Stimulated activated CD4-positive, alpha-beta T cell treated with anti-CD3 and anti-CD28 coated beads, Interleukin-15, amount 100 ng/mL, for 1 hour (primary cell): ENCODE results near the gene IL17B.

Experiments
- DNase-seq, 2 donors: peaks; one replicate each; pipeline ENCODE4 v3.0.0-alpha.2; 2020; ENCODE audit warnings: low read depth in 1 of 2, low spot score in 1 of 2

IL17B gene

GRCh38 chr5:149379177-149379761 is at the start of gene IL17B:
Gene IL17B, minus strand, starts transcription at chr5:149379292. Its CDS starts 67 bp downstream, at chr5:149379225.
- no peak for DNase-seq

DNA sequence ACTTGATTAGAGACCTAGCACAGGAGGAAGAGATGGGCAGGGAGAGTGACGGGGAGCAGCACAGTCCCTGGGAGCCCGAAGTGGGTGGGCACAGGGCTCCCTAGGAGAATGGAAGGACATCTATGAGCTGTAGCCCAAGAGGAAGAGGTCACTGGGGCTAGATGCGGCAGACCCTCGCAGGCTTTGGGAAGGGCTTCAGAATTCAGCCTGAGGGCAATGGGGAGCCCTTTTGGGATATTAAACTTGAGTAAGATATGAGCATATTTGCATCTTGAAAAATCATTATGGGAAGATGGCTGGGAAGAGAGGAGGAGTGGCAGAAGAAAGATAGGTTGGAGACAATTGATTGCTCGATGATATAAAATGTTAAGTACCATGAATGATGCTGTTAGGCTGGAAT is 48.9 kb upstream of the IL17B start:
- no peak for DNase-seq

- DNase-seq = no peak
Observed at GRCh38 chr5:149427374-149427773, 48.3 kb upstream of the IL17B start.

- no peak for DNase-seq
Observed at GRCh38 chr5:149426931-149427330, 47.8 kb upstream of the IL17B start.

DNA sequence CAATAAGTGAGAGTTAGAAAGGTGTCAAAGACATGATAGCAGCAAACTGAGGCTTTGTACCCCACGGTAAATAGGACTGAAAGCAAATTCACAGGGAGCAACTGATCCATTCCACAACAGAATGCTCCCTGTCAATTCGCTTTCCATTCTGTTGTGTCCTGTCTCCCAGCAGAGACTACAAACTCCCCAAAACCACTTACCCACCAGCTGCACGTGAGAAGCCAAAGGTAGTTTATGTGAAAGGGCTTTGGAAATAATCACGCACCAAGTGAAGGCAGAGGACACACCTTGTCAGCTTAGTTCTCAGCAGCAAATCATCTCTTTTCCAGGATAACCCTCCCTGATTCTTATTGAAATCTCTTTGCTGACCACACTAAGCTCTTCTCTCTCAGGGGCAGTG is 46.6 kb upstream of the IL17B start:
- DNase-seq = no peak

- DNase-seq = no peak
Observed at GRCh38 chr5:149424371-149425315, 45.6 kb upstream of the IL17B start.

GRCh38 chr5:149423794-149424268 is 44.7 kb upstream of the IL17B start:
- no peak for DNase-seq

DNA sequence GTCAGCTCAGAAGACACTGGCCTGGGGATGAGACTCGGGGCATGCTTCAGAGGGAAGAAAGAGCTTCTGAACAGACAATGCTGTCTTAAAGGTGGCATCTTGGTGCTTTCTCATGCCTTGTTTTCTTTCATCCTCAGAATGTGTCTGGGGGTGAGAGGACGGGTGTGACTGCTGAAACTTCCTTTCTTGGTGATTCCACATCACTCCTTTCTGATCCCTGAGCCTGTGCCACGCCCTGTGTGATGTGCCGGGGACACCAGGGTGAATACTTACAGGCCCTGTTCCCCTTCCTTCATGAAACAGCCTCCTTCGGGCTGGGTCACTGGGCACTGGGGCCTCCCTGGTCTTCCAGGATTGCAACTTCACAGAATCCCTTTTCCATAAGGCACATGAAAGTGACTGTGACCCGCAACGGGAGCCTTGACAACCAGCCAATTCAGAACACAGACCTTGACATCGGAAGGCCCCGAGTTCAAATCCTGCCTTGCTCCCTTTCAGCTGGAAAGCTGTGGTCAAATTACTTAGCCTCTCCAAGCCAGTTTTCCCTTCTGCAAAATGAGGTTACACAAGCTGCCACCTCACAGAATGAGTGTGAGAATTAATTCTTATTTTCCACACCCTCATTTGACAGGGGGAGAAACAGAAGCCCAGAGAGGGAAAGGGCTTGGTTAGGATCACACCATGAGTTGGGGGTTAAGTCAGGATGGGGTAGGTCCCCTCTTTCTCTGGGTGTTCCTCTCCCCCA is 44.1 kb upstream of the IL17B start:
- no peak for DNase-seq

DNA sequence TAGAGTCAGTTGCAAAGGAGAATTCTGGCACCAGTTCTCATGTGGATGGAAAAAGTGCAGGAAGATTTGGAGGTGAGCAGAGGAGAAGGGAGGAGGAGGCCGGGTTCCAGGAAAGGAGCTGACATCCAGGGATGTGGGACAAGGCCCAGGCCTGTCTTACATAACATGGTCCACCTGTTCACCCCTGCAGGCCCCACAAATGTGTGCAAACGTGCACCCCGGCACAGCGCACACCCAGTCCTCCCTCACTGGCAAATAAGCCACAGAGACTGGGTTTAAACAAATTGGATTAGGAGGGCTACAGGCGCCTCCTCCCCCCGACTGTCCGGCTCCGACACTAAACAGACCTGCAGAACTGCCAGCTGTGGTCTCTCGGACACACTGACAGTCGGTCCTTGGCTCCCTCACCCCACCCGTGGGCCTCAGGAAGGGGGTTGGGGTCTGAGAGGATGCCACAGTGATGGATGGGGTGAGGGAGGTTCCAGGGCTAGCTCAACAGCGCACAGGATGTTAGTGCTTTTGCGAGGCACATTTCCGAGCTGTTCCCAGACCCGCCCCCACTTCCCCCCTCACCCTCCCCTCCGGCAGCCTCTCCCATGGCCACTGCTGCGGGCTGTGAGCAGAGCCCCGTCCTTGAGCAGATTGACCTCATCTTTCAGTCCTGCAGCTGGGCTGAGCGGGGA is 43.4 kb upstream of the IL17B start:
- no peak for DNase-seq

DNA sequence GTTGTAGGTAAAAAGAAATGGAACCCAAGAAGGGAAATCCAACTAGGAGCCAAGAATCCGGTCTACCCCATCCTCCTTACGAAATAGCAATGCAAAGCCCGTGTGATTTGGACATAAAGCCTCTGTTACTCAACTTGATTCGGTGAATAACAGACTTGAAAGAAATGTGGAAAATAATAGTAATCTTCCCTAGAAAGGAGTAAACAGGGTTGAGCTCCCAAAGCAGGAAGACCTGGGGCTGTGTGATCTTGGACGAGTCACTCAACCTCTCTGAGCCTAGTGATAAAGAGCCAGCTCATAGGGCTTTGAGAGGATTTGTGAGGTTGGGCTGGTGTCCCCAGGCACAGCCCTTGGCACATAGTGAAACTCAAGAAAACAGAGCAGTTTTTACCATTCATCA is 42.7 kb upstream of the IL17B start:
- DNase-seq = no peak

DNA sequence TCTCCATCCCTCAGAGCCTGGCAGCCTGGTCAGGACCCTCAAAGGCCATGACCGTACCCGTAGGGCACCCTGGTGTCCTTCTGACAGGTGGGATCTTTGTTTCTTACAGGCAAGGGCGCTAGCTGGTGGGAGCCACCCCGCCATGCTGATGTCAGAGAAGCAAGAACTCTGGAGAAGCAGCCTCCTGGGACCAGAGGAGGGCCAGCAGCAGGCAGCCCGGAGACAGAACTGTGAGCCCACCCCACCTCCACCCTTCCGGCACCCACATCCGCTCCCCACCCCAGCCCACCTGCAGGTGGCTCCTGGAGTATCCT is 42.2 kb upstream of the IL17B start:
- DNase-seq = no peak

- no peak for DNase-seq
Observed at GRCh38 chr5:149420545-149421371, 41.7 kb upstream of the IL17B start.

DNA sequence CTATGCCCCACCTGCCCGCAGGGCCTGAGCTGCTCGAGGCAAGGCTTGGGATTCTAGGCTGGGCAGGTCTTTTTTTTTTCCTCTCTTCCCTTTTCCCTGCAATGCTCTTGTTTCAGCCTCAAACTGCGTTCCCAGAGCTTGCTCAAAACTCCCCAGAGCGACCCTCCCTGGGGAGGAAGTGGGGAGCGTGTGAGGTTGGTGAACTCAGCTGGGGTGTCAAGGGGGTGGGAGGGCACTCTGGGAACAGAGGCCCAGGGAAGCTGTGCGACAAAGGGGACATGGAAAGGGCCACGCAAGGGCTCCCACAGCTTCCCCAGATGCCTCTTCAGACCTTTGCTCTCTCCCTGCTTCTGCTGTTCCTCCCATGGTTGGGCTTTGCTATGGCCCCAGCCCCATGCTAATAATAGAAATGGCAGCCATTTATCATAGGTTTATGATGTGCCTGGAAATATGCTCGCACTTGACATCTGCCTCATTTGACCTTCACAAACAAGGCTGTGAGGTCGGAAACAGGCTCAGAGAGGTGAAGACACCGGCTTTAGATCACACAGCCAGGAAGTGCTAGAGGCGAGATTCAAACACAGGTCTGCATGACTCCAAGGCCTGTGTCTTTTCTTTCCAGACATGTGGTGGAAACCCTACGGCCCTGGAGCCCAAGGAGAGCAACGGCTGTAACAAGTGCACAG is 40.9 kb upstream of the IL17B start:
- DNase-seq = no peak

DNA sequence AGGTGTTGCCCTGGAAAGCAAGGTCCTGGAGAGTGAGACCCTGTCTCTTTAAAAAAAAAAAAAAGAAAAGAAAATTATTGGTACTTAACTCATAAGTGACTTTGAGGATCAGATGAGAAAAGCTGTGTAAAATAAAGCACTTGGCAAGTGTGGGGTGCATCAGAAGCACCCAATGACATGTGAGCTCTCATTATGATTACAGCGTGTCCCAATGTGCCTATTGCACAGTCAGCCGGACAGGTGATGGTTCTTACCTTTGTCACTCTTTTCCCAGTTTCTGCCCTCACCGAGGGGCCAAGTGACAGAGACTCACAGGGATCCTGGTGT is 40.4 kb upstream of the IL17B start:
- no peak for DNase-seq

DNA sequence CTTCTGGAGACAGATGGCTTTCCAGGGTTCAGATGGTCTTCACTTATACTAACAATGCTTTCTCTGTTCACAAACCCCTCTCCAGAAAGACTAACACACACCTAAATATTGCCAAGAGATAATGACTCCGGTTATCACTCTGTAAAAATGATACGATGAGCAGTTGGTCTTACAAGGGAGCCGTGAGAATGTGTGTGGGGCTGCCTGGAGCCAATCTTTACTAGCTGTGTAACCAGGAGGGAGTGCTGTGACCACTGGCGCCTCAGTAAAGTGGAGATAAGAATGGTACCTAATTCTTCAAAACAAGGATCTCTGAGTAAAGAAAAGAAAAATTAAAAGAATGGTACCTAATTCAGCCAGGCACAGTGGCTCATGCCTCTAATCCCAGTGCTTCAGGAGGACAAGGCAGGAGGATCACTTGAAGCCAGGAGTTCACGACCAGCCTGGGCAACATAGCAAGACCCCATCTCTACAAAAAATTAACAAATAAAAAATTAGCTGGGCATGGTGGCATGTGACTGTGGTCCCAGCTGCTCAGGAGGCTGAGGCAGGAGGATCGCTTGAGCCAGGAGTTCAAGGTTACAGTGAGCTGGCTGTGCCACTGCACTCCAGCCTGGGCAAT is 39.9 kb upstream of the IL17B start:
- no peak for DNase-seq

DNA sequence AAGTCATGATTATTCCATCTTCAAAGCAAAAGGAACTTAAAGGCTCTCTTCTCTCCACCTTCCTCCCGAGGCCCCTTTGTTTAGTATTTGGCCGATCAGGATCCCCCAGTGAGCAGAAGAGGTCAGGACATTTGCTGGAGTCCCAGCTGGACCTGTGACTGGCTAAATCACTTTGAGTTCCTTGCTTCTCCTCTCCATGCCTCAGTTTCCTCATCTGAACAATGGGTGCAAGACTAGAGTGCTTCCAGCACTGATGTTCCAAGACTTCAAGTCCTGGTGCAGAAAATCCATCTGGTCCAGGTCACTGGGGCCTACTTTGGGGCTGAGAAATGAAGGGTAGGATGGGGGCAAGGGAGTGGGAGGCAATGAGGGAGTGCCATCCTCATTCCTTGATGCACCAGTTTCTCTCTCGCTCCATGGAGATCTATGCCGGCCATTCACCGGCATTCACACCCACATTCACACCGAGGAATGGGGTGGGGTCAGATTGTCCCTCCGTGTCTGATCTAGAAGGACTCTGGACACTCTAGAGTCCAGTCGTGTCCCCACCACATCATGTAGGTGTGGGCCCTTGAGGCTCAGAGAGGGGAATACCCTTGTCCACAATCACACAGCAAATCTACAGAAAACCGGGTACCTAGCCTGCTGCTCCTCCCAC is 38.7 kb upstream of the IL17B start:
- no peak for DNase-seq

DNA sequence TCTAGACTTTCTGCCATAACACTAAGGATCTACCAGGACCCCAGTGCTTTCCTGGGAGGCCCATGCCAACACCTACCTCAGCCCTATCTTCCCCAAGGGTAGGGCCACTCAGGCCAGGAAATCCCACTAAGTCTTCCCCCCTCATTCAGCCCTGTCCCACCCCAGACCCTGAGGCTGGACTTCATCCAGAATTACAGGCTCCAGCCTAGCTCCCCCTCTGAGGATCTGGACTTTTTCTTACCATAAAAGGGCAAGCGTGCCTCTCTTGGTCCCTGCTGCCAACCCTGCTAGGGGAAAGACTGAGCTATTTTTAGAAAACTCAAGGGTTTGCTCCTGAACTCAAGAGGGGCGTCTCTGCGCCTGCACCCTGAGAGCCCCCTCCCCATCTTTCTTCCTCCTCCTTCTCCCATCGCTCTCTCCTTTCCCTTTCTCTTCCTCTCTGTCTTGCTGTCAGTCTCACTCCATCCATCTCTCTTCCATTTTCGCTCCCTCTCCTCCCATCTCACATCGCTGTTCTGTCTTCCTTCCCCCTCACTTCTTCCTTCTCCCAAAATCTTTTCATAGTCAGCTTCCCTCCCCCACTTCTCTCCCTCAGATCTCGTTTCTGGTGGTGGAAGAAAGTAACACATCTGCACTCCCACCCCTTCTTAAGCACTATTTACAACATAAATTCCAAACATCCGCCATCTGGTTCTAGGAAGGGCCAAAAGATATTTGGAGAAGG is 38.1 kb upstream of the IL17B start:
- DNase-seq = no peak
